ENCODE results near the gene AGAP5.
A peak's percentile ranks its signal among the peaks of the same experiment; 100 is the strongest.
"Not testable (repeated sequence)": the region's sequence is repeated elsewhere in the genome, so short reads cannot be mapped to it uniquely, and the experiment has no call there.

Gene AGAP5

DNA sequence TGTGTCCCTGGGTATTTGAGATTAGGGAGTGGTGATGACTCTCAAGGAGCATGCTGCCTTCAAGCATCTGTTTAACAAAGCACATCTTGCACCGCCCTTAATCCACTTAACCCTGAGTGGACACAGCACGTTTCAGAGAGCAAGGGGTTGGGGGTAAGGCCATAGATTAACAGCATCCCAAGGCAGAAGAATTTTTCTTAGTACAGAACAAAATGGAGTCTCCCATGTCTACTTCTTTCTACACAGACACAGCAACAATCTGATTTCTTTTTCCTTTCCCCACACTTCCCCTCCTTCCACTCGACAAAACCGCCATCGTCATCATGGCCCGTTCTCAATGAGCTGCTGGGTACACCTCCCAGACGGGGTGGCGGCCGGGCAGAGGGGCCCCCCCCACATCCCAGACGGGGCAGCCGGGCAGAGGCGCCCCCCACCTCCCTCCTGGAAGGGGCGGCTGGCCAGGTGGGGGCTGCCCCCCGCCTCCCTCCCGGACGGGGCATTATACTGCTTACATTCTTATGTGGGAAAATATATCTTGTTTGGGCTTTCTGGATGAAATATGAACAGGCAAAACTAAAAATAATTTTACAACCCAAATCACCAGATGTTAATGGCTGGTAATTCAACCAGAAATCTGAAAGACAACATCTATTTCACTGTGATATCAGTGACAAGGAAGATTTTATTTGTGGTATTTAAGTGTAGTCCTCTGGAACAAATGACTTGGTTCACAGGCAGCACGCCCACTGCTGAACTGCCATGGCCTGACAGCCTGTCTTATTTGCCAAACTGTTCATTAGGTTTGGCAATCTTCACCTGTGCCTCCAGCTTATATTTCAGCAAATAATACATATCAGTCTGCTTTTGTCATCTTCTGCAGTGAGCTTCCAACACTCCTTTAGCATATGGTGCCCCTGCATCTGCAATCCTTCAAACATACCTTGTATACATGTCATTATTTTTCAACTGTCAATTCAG, 17.6 kb upstream of the AGAP5 start:
- not testable (repeated sequence) for DNase-seq

DNA sequence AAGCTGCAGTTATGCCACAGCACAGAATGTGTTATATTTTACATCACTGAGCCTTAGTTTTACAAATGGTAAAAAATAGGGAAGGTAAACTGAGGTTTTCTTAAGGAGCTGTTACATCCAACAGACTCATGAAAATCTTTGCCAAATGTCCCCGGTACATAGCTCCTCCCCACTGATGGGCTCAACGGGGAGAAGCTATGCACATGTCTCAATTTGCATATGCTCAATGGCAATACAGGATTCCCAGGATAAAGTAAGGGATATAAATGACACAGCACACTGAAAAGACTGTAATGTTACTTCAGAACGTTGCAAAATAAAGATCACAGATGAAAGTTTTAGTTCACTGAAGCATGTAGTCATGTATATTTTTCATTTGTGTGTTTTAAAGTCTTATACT, 16.6 kb upstream of the AGAP5 start:
- DNase-seq: not testable (repeated sequence)

GRCh38 chr10:73713912-73714311, 16.0 kb upstream of the AGAP5 start:
- not testable (repeated sequence) for DNase-seq

DNA sequence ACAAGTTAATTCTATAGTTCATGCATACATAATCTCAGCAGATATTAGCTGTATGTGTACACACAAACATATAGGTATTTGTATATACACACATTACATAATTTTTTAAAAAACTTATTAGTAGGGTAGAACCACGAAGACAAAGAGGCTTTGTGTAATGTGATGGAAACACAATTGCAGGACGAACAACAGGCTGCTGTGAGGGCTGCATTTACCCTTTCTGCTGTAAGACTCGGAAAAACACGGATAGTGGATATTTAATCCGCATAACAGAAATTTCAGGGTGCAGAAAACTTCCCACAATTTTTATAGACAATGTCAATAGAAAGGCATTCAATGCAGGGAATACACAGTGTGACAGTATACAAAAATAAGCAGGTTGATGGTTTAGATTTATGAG, 13.8 kb upstream of the AGAP5 start:
- peak in 1 of 56 donors; percentile 7 for DNase-seq

DNA sequence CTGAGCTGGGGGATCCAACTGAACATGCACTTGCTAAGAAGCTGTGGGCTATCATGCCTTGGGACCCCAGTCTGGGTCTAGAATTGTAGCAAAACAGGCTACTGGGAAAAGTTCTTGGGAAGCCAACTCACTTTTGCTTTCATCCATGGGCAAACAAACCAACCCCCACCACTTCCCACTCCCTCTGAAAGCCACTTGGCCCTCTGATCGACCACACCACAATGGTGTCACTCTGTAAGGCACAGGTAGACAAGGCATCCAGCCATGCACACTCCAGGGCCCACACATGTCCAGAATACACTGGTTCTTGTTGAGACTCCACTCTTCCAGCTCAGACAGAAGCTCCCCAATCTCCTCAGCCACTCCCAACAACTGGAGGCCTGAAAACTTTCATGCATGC, 10.2 kb upstream of the AGAP5 start:
- DNase-seq: not testable (repeated sequence)

- DNase-seq: not testable (repeated sequence)
Observed at GRCh38 chr10:73707628-73708027, 9.7 kb upstream of the AGAP5 start.

- not testable (repeated sequence) for DNase-seq
Observed at GRCh38 chr10:73706488-73706887, 8.6 kb upstream of the AGAP5 start.

GRCh38 chr10:73705506-73706072, 7.7 kb upstream of the AGAP5 start:
- DNase-seq: not testable (repeated sequence)

DNA sequence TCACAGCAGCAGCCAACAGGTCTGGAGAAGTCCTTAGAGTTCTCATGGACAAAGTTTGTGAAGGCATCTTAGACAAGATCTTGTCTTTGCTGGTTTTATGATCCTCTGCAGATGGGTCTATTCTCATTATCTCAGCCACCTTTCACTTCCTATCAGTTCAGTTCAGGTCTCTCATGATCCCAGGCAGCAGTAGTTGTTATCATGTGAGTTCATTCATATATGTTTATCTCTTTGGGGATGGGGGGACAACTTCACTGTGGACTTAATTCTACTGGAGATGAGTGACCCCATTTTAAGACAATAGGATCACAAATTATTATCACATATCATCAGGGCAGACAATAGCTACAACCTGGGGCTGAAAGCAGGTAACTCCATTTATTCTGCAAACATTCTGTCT, 6.0 kb upstream of the AGAP5 start:
- not testable (repeated sequence) for DNase-seq

GRCh38 chr10:73698819-73699218, 910 bp upstream of the AGAP5 start:
- not testable (repeated sequence) for DNase-seq

GRCh38 chr10:73695302-73695701, 2.6 kb downstream of the AGAP5 start:
- not testable (repeated sequence) for DNase-seq

- DNase-seq: not testable (repeated sequence)
Observed at GRCh38 chr10:73690755-73691154, 7.2 kb downstream of the AGAP5 start.

DNA sequence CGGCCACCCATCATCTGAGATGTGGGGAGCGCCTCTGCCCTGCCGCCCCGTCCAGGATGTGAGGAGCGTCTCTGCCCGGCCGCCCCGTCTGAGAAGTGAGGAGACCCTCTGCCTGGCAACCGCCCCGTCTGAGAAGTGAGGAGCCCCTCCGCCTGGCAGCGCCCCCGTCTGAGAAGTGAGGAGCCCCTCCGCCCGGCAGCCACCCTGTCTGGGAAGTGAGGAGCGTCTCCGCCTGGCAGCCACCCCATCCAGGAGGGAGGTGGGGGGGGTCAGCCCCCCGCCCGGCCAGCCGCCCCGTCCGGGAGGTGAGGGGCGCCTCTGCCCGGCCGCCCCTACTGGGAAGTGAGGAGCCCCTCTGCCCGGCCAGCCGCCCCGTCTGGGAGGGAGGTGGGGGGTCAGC, 8.3 kb downstream of the AGAP5 start:
- DNase-seq: not testable (repeated sequence)

- DNase-seq: not testable (repeated sequence)
Observed at GRCh38 chr10:73687641-73688040, 10.3 kb downstream of the AGAP5 start.

DNA sequence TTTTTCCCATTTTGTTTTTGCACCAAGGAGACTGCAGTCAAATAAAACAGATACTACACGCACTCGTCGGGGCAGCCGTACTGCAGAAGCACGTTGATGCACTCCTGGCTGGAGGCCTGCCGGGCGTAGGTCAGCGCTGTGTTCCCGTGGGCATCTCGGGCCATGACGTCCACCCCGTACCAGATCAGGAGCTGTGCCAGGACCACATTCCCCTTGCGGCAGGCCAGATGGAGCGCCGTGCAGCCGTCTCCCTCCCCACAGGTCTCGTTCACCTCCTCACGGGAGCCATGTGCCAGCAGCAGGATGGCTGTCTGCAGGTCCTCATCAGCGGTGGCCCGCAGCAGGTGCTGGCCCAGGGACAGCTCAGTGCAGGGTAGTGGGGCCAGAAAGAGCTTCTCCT, 23.4 kb downstream of the AGAP5 start:
- DNase-seq: not testable (repeated sequence)

DNA sequence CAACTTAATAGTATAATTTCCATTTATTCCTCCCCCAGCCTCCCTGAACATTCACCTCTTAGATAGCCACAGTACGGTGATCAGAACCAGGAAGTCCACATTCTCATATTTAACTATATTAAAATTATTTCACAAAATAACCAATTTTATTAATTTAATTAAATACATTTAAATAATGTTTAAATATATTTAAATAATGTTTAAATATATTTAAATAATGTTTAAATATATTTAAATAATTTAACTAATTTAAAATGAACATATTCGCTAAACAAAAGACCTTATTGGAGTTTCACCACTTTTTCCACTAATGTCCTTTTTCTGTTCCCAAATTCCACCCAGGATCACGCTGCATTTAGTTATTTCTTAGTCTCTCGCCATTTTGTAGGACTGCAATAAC, 29.5 kb downstream of the AGAP5 start:
- DNase-seq: not testable (repeated sequence)

DNA sequence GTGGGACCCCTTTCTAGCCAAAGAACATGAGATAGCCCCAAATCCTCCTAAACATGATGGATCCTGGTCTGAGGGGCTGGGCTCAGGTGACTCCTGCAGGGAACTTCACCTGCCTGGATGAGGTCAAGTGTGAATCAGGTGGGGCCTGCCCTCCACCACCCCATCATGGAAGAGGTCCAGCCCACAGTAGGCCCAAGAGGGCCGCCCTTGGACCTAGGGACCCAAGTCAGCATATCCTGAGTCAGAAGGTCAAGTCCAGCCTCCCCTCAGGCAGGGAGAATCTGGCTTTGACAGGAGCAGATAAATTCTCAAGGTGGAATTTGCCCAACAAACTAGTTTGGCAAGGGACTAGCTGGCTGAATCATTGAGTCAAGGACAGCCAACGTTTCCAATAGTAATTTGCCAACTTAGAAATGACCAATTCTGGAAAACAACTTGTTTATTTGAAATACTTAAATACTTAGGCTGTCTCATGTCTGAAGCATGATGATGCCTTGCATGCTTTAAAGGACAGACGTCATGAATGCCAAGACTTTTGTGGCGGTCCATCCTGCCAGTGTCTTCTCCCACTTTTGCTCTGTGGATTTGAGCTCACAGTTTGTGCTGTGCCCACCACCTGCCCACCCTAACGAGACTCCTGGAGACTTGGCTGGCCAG, 31.6 kb downstream of the AGAP5 start:
- DNase-seq: not testable (repeated sequence)

DNA sequence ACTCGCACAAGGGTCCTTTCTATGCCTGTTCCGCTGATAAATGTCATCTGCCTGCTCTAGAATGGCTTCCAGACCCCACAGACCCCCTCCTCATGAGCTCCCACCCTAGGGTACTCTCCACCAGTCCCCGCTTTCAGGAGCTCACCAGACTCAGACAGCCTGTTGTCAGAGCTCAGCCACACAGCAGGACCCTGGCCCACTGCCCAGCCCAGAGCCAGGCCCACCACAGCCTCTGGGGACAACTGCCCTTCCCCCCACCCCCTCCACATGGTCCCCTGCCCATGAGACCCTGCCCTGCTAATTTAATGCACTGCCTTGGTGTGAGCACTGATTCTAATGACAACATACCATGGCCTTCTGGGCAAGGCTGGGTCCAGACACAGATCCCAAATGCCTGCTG, 32.3 kb downstream of the AGAP5 start:
- not testable (repeated sequence) for DNase-seq

GRCh38 chr10:73664156-73665040, 33.5 kb downstream of the AGAP5 start:
- not testable (repeated sequence) for DNase-seq

DNA sequence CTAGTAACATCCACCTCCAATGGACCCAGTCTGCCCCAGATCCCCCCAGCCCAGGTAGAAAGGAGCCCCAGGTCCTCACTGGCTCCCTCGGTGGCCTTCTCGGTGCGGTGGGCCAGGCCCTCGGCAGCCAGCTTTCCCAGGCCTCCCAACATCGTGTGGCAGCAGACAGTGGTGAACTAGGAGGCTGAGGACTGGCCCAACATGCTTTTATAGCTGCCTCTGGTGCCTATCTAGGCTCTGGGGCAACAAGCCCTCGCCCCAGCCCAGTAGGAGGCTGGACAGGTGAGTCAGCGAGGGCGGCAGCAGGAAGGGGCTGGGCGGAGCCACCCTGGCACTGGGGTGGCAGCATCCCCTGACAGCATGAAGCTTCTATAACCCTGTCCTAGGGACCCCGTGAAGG, 34.3 kb downstream of the AGAP5 start:
- DNase-seq: not testable (repeated sequence)

GRCh38 chr10:73662705-73663104, 35.2 kb downstream of the AGAP5 start:
- not testable (repeated sequence) for DNase-seq
